Prostate gland (tissue), 2 donors: Measurements from ENCODE around the gene RPS27L.
"Not testable (repeated sequence)": the region's sequence is repeated elsewhere in the genome, so short reads cannot be mapped to it uniquely, and the experiment has no call there.

Source experiments
- CTCF ChIP-seq, 4 experiments: fragments of 200-600 bp in 2 of 4; fragments of 450-650 bp in 2 of 4; sonication (generic) in 2 of 4; IDR thresholded peaks; 1 replicate in 3 of 4; 2 replicates in 1 of 4; pipeline ENCODE4 v1.5.1; 2016 to 2019; ENCODE audit warnings: antibody characterized with exemption in 4 of 4, mild to moderate bottlenecking in 2 of 4, moderate library complexity in 2 of 4
- POLR2A ChIP-seq: fragments of 450-650 bp; IDR thresholded peaks from one replicate; pipeline ENCODE4 v1.6.1; 2016; ENCODE audit warnings: antibody characterized with exemption, mild to moderate bottlenecking
- POLR2AphosphoS5 ChIP-seq: sonication (generic); formaldehyde crosslinking; IDR thresholded peaks from one replicate; pipeline ENCODE4 v1.6.1; 2017; ENCODE audit warnings: antibody characterized with exemption

- TF ChIP-seq POLR2A; CTCF (IDR thresholded peaks at IDR 0.05); POLR2AphosphoS5: not testable (repeated sequence)
Measured at GRCh38 chr15:63105354-63105753, 51.9 kb downstream of the RPS27L start.
